Neural crest cell (in vitro differentiated cells): Measurements from ENCODE around the gene ZNF516. TPM values are rescaled to one million over a fixed set of nuclear protein-coding genes. Genes with fewer than 3 reads are reported as not detected.
A peak's percentile ranks its signal among the peaks of the same experiment; 100 is the strongest.

Experiments
- DNase-seq: peaks from one replicate; pipeline ENCODE4 v3.0.0; 2021; ENCODE audit warnings: low read depth, mixed read lengths, low spot score
- H3K27ac Mint-ChIP-seq: one replicate; pipeline ENCODE4 v1.8.0; 2021; ENCODE audit warnings: mild to moderate bottlenecking, mixed read lengths; ENCODE audit not compliant: unreplicated experiment
- H3K27me3 Mint-ChIP-seq: 2 replicates; pipeline ENCODE4 v1.8.0; 2021; ENCODE audit warnings: low read depth, mild to moderate bottlenecking, mixed read lengths
- H3K36me3 Mint-ChIP-seq: 2 replicates; pipeline ENCODE4 v1.8.0; 2021; ENCODE audit warnings: low read depth, mild to moderate bottlenecking, mixed read lengths
- H3K4me1 Mint-ChIP-seq: 2 replicates; pipeline ENCODE4 v1.8.0; 2021; ENCODE audit warnings: mixed read lengths
- H3K4me3 Mint-ChIP-seq: one replicate; pipeline ENCODE4 v1.8.0; 2021; ENCODE audit warnings: mild to moderate bottlenecking, mixed read lengths
- H3K9me3 Mint-ChIP-seq: 2 replicates; pipeline ENCODE4 v1.8.0; 2021; ENCODE audit warnings: mixed read lengths
- CTCF ChIP-seq: fragments of 200-600 bp; sonication (generic); conservative IDR thresholded peaks from 2 replicates; pipeline ENCODE4 v1.5.0; 2021; ENCODE audit warnings: antibody characterized with exemption, mild to moderate bottlenecking
- total RNA-seq: library from RNA; stranded (reverse); gene quantifications from 2 replicates; pipeline ENCODE4 v1.2.1, GENCODE V29; 2021

ZNF516 gene
- total RNA-seq, 1 donor from 2014 or later, result 91.2 TPM

- peak overlapping the region; percentile 13 for H3K4me3 Mint-ChIP-seq
- no peak overlapping the region for H3K27ac Mint-ChIP-seq
- no peak for TF ChIP-seq CTCF
- H3K4me1 Mint-ChIP-seq, result peaks cover 10% of the 10 kb centered on the region
- H3K27me3 Mint-ChIP-seq, result no peaks in the 10 kb centered on the region
- H3K36me3 Mint-ChIP-seq, result peaks cover 4% of the 10 kb centered on the region
- no peaks in the 10 kb centered on the region for H3K9me3 Mint-ChIP-seq
- no peak for DNase-seq
Measured at GRCh38 chr18:76345901-76346300, 149.1 kb downstream of the ZNF516 start.

- peaks cover 5% of the 10 kb centered on the region for H3K4me1 Mint-ChIP-seq
- H3K4me3 Mint-ChIP-seq, result no peak overlapping the region
- no peaks in the 10 kb centered on the region for H3K27me3 Mint-ChIP-seq
- peaks cover 2% of the 10 kb centered on the region for H3K36me3 Mint-ChIP-seq
- H3K9me3 Mint-ChIP-seq, result no peaks in the 10 kb centered on the region
- TF ChIP-seq CTCF, result no peak
- no peak for DNase-seq
- no peak overlapping the region for H3K27ac Mint-ChIP-seq
Measured at GRCh38 chr18:76343938-76344569, 151.0 kb downstream of the ZNF516 start.

GRCh38 chr18:76340410-76340809 lies 154.6 kb downstream of the ZNF516 start:
- no peak for TF ChIP-seq CTCF
- no peaks in the 10 kb centered on the region for H3K4me1 Mint-ChIP-seq
- peaks cover 2% of the 10 kb centered on the region for H3K9me3 Mint-ChIP-seq
- no peaks in the 10 kb centered on the region for H3K27me3 Mint-ChIP-seq
- H3K27ac Mint-ChIP-seq, result no peak overlapping the region
- DNase-seq, result no peak
- peaks cover 7% of the 10 kb centered on the region for H3K36me3 Mint-ChIP-seq
- no peak overlapping the region for H3K4me3 Mint-ChIP-seq

- Mint-ChIP-seq H3K4me1 (no peaks in the 10 kb centered on the region), H3K9me3 (peaks cover 4% of the 10 kb centered on the region), H3K36me3 (peaks cover 7% of the 10 kb centered on the region), H3K4me3 (no peak overlapping the region), H3K27ac (no peak overlapping the region), H3K27me3 (no peaks in the 10 kb centered on the region)
- DNase-seq, result no peak
- TF ChIP-seq CTCF, result no peak
Measured at GRCh38 chr18:76339246-76339620, 155.8 kb downstream of the ZNF516 start.

GRCh38 chr18:76338619-76339245 lies 156.3 kb downstream of the ZNF516 start:
- H3K27me3 Mint-ChIP-seq, result no peaks in the 10 kb centered on the region
- H3K36me3 Mint-ChIP-seq, result peaks cover 7% of the 10 kb centered on the region
- H3K27ac Mint-ChIP-seq, result no peak overlapping the region
- H3K9me3 Mint-ChIP-seq, result peaks cover 4% of the 10 kb centered on the region
- TF ChIP-seq CTCF, result no peak
- H3K4me1 Mint-ChIP-seq, result no peaks in the 10 kb centered on the region
- no peak overlapping the region for H3K4me3 Mint-ChIP-seq
- DNase-seq, result no peak
